Bone marrow (tissue), 2 donors: Measurements from ENCODE around the gene LRRC26.

Experiments
- DNase-seq, 2 donors: peaks; one replicate each; lab custom pipeline; 2025; lab: John Stamatoyannopoulos, UW

Gene LRRC26

GRCh38 chr9:137183980-137184595 is 14.2 kb upstream of the LRRC26 start:
- no peak for DNase-seq

GRCh38 chr9:137182836-137183235 is 13.0 kb upstream of the LRRC26 start:
- DNase-seq: no peak

- no peak for DNase-seq
Observed at GRCh38 chr9:137181680-137182079, 11.8 kb upstream of the LRRC26 start.

GRCh38 chr9:137180491-137180890 is 10.6 kb upstream of the LRRC26 start:
- no peak for DNase-seq

- no peak for DNase-seq
Observed at GRCh38 chr9:137179761-137180160, 9.9 kb upstream of the LRRC26 start.

GRCh38 chr9:137178939-137179630 is 9.2 kb upstream of the LRRC26 start:
- no peak for DNase-seq

- DNase-seq: no peak
Observed at GRCh38 chr9:137178201-137178938, 8.5 kb upstream of the LRRC26 start.

- DNase-seq: no peak
Observed at GRCh38 chr9:137176302-137177182, 6.7 kb upstream of the LRRC26 start.

- no peak for DNase-seq
Observed at GRCh38 chr9:137175345-137175961, 5.6 kb upstream of the LRRC26 start.

- DNase-seq: no peak
Observed at GRCh38 chr9:137174722-137175293, 5.0 kb upstream of the LRRC26 start.

- no peak for DNase-seq
Observed at GRCh38 chr9:137173796-137174664, 4.2 kb upstream of the LRRC26 start.

GRCh38 chr9:137172901-137173795 is 3.3 kb upstream of the LRRC26 start:
- no peak for DNase-seq

- no peak for DNase-seq
Observed at GRCh38 chr9:137171149-137171900, 1.5 kb upstream of the LRRC26 start.

GRCh38 chr9:137170486-137171148 is 766 bp upstream of the LRRC26 start:
- no peak for DNase-seq

GRCh38 chr9:137168904-137169856 is 671 bp downstream of the LRRC26 start:
- DNase-seq: no peak

GRCh38 chr9:137168573-137168903 is 1.3 kb downstream of the LRRC26 start:
- DNase-seq: no peak
